Activated B cell treated with CpG ODN at 0.5 μM for 24 hours (primary cell): ENCODE measurements around the gene NMRK2. TPM values are rescaled to one million over a fixed set of nuclear protein-coding genes. Genes with fewer than 3 reads are reported as not detected.

ENCODE experiments used
- ATAC-seq: fragments of 200-7000 bp; cut with Tn5 transposase; one replicate; pipeline ENCODE4 v1.10.0; 2021; ENCODE audit warnings: low read depth, mild to moderate bottlenecking, moderate library complexity
- CTCF ChIA-PET: fragments of 350-600 bp; sonication (Branson Sonifier 250); formaldehyde crosslinking; loops from one replicate; lab custom pipeline; 2021; ENCODE audit warnings: antibody characterized with exemption; lab: Charles Lee
- POLR2A ChIA-PET: fragments of 350-600 bp; sonication (Branson Sonifier 250); formaldehyde crosslinking; loops from one replicate; lab custom pipeline; 2021; ENCODE audit warnings: antibody characterized with exemption; lab: Charles Lee
- DNase-seq: peaks from one replicate; pipeline ENCODE4 v3.0.0; 2022
- H3K27ac Mint-ChIP-seq: one replicate; pipeline ENCODE4 v1.8.0; 2020; ENCODE audit warnings: mixed read lengths
- H3K27me3 Mint-ChIP-seq: one replicate; pipeline ENCODE4 v1.8.0; 2021; ENCODE audit warnings: mixed read lengths
- H3K36me3 Mint-ChIP-seq: one replicate; pipeline ENCODE4 v1.8.0; 2021; ENCODE audit warnings: low read depth, mixed read lengths
- H3K4me1 Mint-ChIP-seq: one replicate; pipeline ENCODE4 v1.8.0; 2021; ENCODE audit warnings: mixed read lengths
- H3K4me3 Mint-ChIP-seq: one replicate; pipeline ENCODE4 v1.8.0; 2020; ENCODE audit warnings: mild to moderate bottlenecking, mixed read lengths
- H3K9me3 Mint-ChIP-seq: one replicate; pipeline ENCODE4 v1.8.0; 2020; ENCODE audit warnings: mixed read lengths
- CTCF ChIP-seq: fragments of 200-600 bp; IDR thresholded peaks from one replicate; pipeline ENCODE4 v1.8.0; 2022; ENCODE audit warnings: antibody characterized with exemption, mild to moderate bottlenecking
- intact Hi-C: fragments of 100-400 bp; cut with micrococcal nuclease; formaldehyde crosslinking; loops from one replicate; pipeline ENCODE4 v1.15.1; 2024
- total RNA-seq: library from RNA; stranded (reverse); gene quantifications from 2 replicates; pipeline ENCODE4 v1.2.3, GENCODE V29; 2022

The NMRK2 gene
- total RNA-seq, 1 donor from 2014 or later = not detected

GRCh38 chr19:3955688-3956087 lies 22.8 kb downstream of the NMRK2 start:
- CTCF ChIA-PET = no interaction called here

GRCh38 chr19:3958836-3959765 lies 26.2 kb downstream of the NMRK2 start:
- Mint-ChIP-seq H3K4me1 (no peaks in the 10 kb centered on the region), H3K9me3 (no peaks in the 10 kb centered on the region), H3K27ac (no peak overlapping the region), H3K27me3 (no peaks in the 10 kb centered on the region), H3K4me3 (no peak overlapping the region), H3K36me3 (peaks cover 39% of the 10 kb centered on the region)
- TF ChIP-seq CTCF = no peak
- POLR2A ChIA-PET = no interaction called here
- intact Hi-C loops = no loop called here
- DNase-seq = no peak
- CTCF ChIA-PET = no interaction called here
- ATAC-seq = no peak

More at GRCh38 chr19:3955688-3956087, 22.8 kb downstream of the NMRK2 start:
- Mint-ChIP-seq H3K9me3 (no peaks in the 10 kb centered on the region), H3K27me3 (peaks cover 5% of the 10 kb centered on the region), H3K27ac (no peak overlapping the region), H3K36me3 (peaks cover 17% of the 10 kb centered on the region), H3K4me1 (peaks cover 7% of the 10 kb centered on the region), H3K4me3 (no peak overlapping the region)
- POLR2A ChIA-PET = no interaction called here
- TF ChIP-seq CTCF = no peak
- intact Hi-C loops = no loop called here
- no peak for ATAC-seq
- DNase-seq = no peak

GRCh38 chr19:3959766-3960131 lies 26.9 kb downstream of the NMRK2 start:
- no peak for DNase-seq
- Mint-ChIP-seq H3K9me3 (no peaks in the 10 kb centered on the region), H3K27me3 (no peaks in the 10 kb centered on the region), H3K4me1 (no peaks in the 10 kb centered on the region), H3K36me3 (peaks cover 44% of the 10 kb centered on the region), H3K4me3 (no peak overlapping the region), H3K27ac (no peak overlapping the region)
- POLR2A ChIA-PET = no interaction called here
- intact Hi-C loops = no loop called here
- no peak for ATAC-seq
- no peak for TF ChIP-seq CTCF
- CTCF ChIA-PET = no interaction called here

- ChIA-PET POLR2A (no interaction called here), CTCF (no interaction called here)
- no peaks in the 10 kb centered on the region for H3K9me3 Mint-ChIP-seq
- intact Hi-C loops = no loop called here
- H3K27me3 Mint-ChIP-seq = no peaks in the 10 kb centered on the region
- no peaks in the 10 kb centered on the region for H3K4me1 Mint-ChIP-seq
- H3K27ac Mint-ChIP-seq = no peak overlapping the region
- no peak for TF ChIP-seq CTCF
- no peak for DNase-seq
- no peak overlapping the region for H3K4me3 Mint-ChIP-seq
- ATAC-seq = no peak
- peaks cover 51% of the 10 kb centered on the region for H3K36me3 Mint-ChIP-seq
These were observed 28.1 kb downstream of the NMRK2 start for GRCh38 chr19:3961007-3961406.

- ChIA-PET POLR2A (no interaction called here), CTCF (no interaction called here)
- TF ChIP-seq CTCF = no peak
- H3K36me3 Mint-ChIP-seq = peaks cover 60% of the 10 kb centered on the region
- no peak overlapping the region for H3K27ac Mint-ChIP-seq
- peaks cover 2% of the 10 kb centered on the region for H3K4me1 Mint-ChIP-seq
- no peak for ATAC-seq
- no peak for DNase-seq
- H3K9me3 Mint-ChIP-seq = no peaks in the 10 kb centered on the region
- intact Hi-C loops = no loop called here
- no peaks in the 10 kb centered on the region for H3K27me3 Mint-ChIP-seq
- no peak overlapping the region for H3K4me3 Mint-ChIP-seq
These were observed 30.8 kb downstream of the NMRK2 start for GRCh38 chr19:3963458-3964255.
